Breast epithelium (tissue), 4 donors: Measurements from ENCODE around the gene GUCY1A2. TPM values are rescaled to one million over a fixed set of nuclear protein-coding genes. Genes with fewer than 3 reads are reported as not detected.

Source experiments
- DNase-seq, 2 donors: peaks; one replicate each; pipeline ENCODE4 v3.0.0-alpha.2; 2019; ENCODE audit warnings: low spot score in 2 of 2
- H3K27ac ChIP-seq, 2 donors: fragments of 200-600 bp; sonication (generic) in 1 of 2; one replicate each; pipeline ENCODE4 v1.5.1; 2016 to 2019; ENCODE audit warnings: mild to moderate bottlenecking in 1 of 2
- H3K27me3 ChIP-seq, 2 donors: fragments of 200-600 bp; sonication (generic) in 1 of 2; one replicate each; pipeline versions ENCODE4 v1.5.1 to v1.6.0; 2017 to 2019; ENCODE audit warnings: control low read depth in 1 of 2, mild to moderate bottlenecking in 1 of 2
- H3K36me3 ChIP-seq: fragments of 200-600 bp; one replicate; pipeline ENCODE4 v1.5.1; 2019
- H3K4me1 ChIP-seq, 2 donors: fragments of 200-600 bp; sonication (generic); one replicate each; pipeline ENCODE4 v1.5.1; 2016 to 2019; ENCODE audit warnings: control low read depth in 1 of 2
- H3K4me3 ChIP-seq, 3 donors: fragments of 200-600 bp; sonication (generic); 1 replicate in 2 of 3; 2 replicates in 1 of 3; pipeline ENCODE4 v1.5.1; 2016 to 2019; ENCODE audit warnings: mild to moderate bottlenecking in 3 of 3, moderate library complexity in 2 of 3
- H3K9me3 ChIP-seq, 2 donors: fragments of 200-600 bp; sonication (generic) in 1 of 2; one replicate each; pipeline ENCODE4 v1.5.1; 2016 to 2019; ENCODE audit warnings: control low read depth in 1 of 2
- CTCF ChIP-seq, 3 donors: fragments of 450-650 bp; IDR thresholded peaks; one replicate each; pipeline ENCODE4 v1.5.1; 2016 to 2017; ENCODE audit warnings: antibody characterized with exemption in 3 of 3, mild to moderate bottlenecking in 3 of 3, moderate library complexity in 3 of 3
- POLR2A ChIP-seq: fragments of 450-650 bp; IDR thresholded peaks from one replicate; pipeline ENCODE4 v1.6.1; 2016; ENCODE audit warnings: antibody characterized with exemption, mild to moderate bottlenecking, moderate library complexity
- POLR2AphosphoS5 ChIP-seq, 3 donors: sonication (generic); formaldehyde crosslinking; IDR thresholded peaks; one replicate each; pipeline ENCODE4 v1.6.1; 2017; ENCODE audit warnings: antibody characterized with exemption in 3 of 3
- intact Hi-C: fragments of 100-400 bp; cut with DNase I; formaldehyde crosslinking; loops from one replicate; pipeline ENCODE4 v1.15.1; 2023; ENCODE audit warnings: low total_unique reads
- total RNA-seq, 3 donors: library from RNA; depleted of rRNA; stranded (reverse); fragments of >200 nt; gene quantifications; one replicate each; pipeline ENCODE4 v1.1.0, GENCODE V29; 2016

GUCY1A2 gene
- total RNA-seq, 3 donors from 2014 or later = 3.2 to 5.3 (median 4.9) TPM

GRCh38 chr11:106765469-106766258 is 252.6 kb downstream of the GUCY1A2 start:
- Histone ChIP-seq H3K9me3 (no peaks in the 10 kb centered on the region), H3K36me3 (no peaks in the 10 kb centered on the region), H3K27me3 (no peaks in the 10 kb centered on the region), H3K4me3 (no peak overlapping the region), H3K4me1 (no peaks in the 10 kb centered on the region), H3K27ac (no peak overlapping the region)
- DNase-seq = no peak
- no peak for TF ChIP-seq CTCF (IDR thresholded peaks at IDR 0.05)
- TF ChIP-seq POLR2A = no peak
- no peak for TF ChIP-seq POLR2AphosphoS5 (IDR thresholded peaks at IDR 0.05)
- intact Hi-C loops = no loop called here

DNA sequence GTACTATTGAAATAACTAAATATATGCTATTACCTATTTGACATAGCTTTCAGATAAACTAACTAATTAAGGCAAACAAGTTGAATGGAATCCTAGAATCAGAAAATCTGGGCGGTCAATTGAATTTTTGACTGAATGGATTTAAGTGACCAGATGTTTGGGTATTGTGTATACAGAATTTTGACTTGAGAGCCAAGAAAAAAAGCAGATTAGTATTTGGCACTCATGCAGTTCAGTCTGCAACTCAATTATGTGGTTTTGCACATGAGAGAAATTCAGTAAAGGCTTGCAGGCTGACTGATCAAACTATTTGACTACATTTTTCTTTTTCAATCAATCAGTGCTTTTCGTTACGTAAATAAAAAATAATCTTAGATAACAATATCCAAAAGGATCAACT is 254.8 kb downstream of the GUCY1A2 start:
- Histone ChIP-seq H3K9me3 (no peaks in the 10 kb centered on the region), H3K36me3 (no peaks in the 10 kb centered on the region), H3K4me3 (no peak overlapping the region), H3K4me1 (no peaks in the 10 kb centered on the region), H3K27ac (no peak overlapping the region), H3K27me3 (no peaks in the 10 kb centered on the region)
- intact Hi-C loops = no loop called here
- DNase-seq = no peak
- no peak for TF ChIP-seq POLR2A
- no peak for TF ChIP-seq POLR2AphosphoS5 (IDR thresholded peaks at IDR 0.05)
- no peak for TF ChIP-seq CTCF (IDR thresholded peaks at IDR 0.05)

- Histone ChIP-seq H3K27ac (no peak overlapping the region), H3K4me3 (no peak overlapping the region), H3K27me3 (no peaks in the 10 kb centered on the region), H3K36me3 (no peaks in the 10 kb centered on the region), H3K9me3 (no peaks in the 10 kb centered on the region), H3K4me1 (no peaks in the 10 kb centered on the region)
- DNase-seq = no peak
- intact Hi-C loops = no loop called here
- no peak for TF ChIP-seq POLR2AphosphoS5 (IDR thresholded peaks at IDR 0.05)
- no peak for TF ChIP-seq POLR2A
- TF ChIP-seq CTCF (IDR thresholded peaks at IDR 0.05) = no peak
These were observed 256.5 kb downstream of the GUCY1A2 start for GRCh38 chr11:106761745-106762144.

DNA sequence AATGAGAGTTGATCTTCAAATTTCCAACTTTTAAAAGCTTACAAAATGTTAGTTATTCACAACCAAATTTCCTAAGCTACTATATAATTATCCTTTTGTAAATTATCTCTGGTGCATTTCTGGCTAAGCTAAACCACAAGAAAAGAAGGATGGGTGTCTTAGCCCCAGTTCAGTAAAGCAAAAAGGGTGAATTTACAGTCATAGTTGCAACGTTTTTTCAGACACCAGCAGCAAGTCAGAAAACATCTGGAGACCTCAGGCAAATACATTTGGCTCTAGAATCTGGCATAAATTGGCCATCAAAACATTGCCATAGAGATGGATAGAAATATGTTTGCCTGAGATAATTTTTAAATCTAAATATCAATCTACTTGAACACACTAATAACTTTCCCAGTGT is 257.0 kb downstream of the GUCY1A2 start:
- intact Hi-C loops = no loop called here

More for the DNA sequence above, 257.0 kb downstream of the GUCY1A2 start:
- no peak overlapping the region for H3K4me3 ChIP-seq
- no peaks in the 10 kb centered on the region for H3K4me1 ChIP-seq
- H3K9me3 ChIP-seq = no peaks in the 10 kb centered on the region
- TF ChIP-seq CTCF (IDR thresholded peaks at IDR 0.05) (no peak), POLR2A (no peak), POLR2AphosphoS5 (IDR thresholded peaks at IDR 0.05) (no peak)
- H3K27ac ChIP-seq = no peak overlapping the region
- no peak for DNase-seq
- H3K36me3 ChIP-seq = no peaks in the 10 kb centered on the region
- no peaks in the 10 kb centered on the region for H3K27me3 ChIP-seq
